Activated CD4-positive, CD25-positive, alpha-beta regulatory T cell treated with anti-CD3 and anti-CD28 coated beads, Interleukin-2, amount 50 U/mL, for 72 hours (primary cell): ENCODE measurements around the gene CHST15.

ENCODE experiments used
- DNase-seq: peaks from one replicate; pipeline ENCODE4 v3.0.0; 2021

The CHST15 gene

DNA sequence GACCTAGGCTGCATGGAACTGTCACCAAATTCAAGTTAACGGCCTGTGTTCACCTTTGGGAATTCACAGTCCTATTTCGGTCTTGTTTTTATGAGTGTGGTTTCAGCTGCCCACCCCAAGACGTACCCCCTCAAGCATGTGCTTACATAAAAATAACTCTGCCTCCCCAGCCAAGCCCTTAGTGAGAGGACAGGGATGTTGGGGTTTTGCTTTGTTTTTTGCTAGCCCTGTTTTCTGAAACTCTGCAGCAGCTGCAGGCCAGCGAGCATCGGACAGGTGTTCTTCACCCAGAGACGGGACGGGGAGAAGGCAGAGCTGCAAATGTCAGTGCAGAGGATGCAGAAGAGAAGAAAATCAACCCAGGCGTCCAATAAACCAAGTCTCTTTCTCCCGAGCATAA, 13.5 kb downstream of the CHST15 start:
- DNase-seq: no peak

DNA sequence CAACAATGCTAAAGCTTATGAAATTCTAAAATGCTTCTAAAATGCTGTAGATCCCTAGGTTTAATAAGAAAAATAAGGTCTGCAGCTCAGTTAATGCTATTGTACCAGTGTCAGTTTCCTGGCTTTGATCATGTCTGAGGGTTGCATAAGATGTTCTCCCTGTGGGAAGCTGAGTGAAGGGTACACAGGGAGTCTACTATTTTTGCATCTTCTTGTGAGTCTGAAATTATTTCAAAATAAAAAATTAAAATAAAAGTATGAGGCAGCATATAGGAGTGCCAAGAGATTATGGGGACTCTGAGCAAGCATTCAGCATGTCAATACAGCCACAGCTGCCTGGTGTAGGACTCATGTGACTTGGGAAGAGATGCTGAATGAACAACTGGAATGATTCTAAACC, 14.7 kb downstream of the CHST15 start:
- DNase-seq: no peak

DNA sequence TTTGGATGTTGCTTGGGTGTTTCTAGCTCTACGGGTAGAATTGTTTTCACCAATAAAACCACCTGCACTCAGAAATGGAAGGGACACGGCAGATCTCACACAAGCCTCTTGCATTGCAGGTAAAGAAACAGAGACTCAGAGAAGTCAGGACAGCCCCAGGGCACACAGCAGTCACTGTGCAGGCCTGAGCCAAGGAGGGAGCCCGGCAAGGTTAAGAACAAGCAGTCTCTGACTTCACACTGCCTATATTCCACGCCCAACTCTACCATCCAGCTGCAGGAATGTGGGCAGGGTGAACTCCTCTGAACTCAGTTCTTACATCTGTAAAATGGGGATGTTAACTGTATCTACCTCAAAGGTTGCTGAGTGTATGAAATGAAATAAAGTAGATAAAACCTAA, 15.4 kb downstream of the CHST15 start:
- no peak for DNase-seq

DNA sequence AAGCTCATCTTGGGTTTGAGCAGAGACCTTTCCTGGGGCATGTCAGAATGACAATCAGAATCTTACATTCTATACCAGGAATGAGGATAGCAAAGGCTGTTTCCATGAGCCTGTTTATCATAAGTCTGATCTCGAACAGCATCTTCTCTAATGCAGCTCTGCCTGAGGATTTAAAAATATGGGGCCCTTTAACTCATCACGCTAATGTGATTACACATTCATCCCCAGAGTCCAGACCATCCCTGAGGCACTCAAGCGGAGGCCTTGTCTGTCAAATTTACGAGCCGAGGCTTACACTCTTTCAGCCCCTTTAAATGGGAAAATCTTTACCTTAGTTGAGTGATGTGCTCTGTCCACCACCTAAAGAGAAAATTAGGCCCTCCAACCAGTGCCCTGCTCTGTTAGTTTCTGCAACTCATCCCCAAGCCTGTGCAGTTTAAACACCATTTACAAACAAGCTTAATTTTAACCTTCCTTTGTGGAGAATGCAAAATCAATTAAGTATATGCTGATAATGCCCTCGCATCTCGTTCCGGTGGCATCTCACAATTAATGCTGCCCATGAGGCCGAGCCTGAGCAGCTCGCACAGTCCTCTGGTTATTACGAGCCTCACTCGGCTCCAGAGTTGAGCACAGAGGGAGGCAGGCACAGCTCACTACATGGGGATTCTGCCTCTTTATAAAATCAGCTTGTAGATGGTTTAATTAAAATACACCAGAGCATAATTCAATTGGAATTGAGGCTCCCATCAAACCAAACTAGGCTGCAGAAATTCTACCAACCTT, 16.0 kb downstream of the CHST15 start:
- no peak for DNase-seq

DNA sequence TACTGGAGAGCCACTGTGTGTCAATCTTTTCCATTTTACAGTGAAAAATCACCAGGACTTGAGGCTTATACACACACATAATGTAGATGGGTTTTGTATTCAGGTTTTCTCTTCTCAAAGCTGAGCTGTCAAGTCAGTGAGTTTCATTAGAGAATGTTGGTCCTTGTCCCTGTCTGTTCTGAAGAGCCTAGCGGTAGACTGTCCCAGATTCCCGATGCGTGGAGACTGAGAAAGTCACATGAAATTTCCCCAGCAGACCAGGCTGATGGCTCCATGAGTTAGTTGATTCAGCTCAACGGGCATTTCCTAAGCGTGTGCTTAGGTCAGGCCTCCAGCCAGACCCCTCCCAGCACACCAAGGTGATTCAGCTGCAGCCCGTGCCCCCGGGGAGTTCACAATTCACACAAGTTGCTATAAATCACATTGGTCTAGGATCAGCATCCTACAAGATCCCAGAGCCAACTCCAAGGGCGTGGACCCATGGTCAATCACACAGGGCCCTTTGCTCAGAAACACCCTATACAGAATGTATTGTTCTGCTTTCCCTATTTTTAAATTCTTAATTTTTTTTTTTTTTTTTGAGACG, 17.2 kb downstream of the CHST15 start:
- DNase-seq: no peak

DNA sequence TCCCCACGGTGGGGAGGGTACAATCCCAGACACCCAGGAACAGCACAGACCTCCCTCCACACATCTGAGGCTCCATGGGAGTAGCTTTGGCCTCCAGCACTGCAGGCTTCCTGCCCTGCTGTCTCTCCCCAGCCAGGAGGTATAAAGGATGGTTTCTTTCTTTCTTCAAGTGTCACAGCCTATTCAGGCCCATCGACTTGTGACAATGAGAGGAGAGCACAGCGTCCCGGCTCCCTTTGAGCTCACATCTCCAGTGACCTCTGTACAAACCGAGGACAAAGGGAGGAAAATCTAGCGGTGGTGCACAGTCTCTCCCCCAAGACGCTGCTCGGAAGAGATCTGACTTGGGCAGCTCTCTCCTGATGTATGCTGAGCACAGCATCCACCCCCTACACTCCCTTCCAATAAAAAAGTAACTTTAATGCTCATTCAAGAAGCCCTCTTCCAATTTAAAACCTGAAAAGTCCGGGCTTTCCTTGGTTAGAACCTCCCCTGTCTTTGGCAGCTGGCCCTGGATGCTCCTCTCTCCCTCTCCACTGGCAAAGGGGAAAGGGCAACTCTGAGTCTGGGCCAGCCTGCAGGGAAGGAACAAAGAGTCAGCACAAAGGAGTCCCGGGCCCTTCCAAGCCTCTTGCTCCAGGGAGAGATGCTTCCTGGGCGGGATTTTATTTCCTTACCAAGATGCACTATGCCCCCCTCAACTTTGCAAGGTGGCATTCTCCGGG, 18.0 kb downstream of the CHST15 start:
- no peak for DNase-seq

DNA sequence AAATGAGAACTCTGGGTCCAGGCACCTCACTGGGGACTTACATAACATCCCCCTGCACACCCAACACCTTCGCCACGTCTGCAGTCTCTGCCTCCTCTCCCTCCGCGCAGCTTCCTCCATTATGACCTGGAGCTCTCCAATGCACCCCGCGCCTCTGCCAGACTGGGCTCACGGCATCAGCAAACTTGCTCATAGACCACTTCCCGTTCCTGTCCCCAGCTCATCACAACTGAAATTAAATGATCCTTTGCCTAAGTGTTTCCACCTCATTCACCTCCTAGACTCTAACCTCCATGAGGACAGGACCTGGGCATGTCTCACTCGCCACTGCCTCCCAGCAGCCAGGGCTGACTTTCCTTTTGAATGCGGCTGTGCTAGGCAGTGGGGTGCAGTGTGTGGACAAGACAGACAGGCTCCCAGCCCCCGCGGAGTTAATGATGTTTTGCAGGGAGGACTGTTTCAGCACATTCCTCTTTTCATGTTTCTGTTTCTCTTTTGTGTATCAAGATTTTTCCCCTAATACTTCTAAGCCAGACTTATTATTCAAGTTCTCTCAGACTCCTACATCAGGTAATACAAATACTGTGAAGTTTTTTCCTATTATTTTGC, 18.8 kb downstream of the CHST15 start:
- DNase-seq: no peak

DNA sequence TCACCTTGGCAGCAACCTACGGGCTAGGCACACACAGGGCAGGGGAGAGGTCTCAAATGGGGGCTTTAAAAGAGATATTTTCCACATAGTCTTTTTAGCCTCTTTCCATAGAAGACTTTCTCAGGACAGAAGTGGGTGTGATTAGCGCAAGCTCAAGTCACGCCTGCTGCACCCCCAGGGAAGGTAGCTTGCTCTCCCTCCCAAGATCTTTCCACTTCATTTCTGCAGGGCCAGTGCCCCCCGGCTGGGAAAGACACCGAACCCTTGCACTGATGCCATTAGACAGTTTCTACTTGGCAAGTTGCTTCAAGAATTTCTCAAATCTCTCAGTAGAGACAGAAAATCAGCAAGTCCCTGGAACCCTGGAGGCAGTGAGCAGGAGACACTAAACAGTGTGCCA, 19.4 kb downstream of the CHST15 start:
- DNase-seq: no peak

DNA sequence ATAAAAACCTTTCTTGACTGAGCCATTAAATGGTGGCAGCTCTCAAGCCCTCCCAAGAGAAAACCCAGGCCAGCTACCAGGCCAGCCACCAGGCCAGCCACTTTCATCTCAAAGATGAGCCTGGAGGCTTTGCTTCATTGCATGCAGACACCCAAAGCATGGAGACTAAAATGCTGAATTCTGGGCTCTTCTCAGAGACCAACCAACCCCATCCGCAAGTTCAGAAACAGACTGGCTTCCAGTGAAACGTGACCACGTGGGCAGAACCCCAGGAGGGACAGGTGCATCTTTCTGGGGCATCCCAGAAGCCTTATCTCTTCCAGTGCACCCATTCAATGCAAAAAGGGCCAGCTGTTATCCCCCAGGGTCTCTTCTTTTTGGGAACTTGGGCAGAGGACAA, 20.9 kb downstream of the CHST15 start:
- no peak for DNase-seq

DNA sequence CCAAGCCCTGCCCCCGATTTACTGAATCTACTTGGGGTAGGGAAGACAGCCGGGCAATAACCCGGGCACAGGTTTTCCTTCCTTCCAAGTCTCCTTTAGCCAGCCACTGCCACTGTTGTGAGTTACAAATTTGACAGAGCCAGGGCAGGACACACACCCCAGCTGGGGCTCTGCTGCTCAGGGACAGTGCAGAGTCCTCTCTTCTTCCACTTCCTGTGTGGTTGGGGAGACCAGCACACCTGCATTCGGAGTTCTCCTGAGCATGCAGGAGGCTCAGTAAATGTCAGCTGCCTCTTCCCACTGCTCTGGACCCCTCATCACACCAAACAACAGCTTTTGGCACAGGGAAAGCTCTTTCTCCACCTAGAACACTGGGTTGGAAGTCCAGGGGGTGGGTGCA, 21.3 kb downstream of the CHST15 start:
- no peak for DNase-seq

DNA sequence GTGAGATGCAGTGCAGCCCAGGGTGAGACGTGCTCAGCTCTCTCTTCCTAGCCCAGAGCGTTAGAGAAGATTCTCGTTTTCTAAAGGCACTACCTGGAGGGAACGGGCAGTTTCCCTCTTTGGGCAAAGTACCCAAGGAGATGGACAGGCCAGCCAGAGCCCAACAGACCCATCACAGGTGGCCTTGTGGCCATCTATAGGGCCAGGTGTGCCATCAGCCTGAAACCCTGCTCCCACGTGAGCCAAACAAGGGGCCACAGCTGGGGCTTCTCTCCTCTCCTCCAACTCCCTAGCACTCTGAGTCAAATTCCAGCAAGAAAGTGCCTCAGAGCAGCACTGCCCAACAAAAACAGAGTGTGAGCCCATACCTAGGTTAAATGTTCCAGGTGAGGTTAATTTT, 22.3 kb downstream of the CHST15 start:
- no peak for DNase-seq

DNA sequence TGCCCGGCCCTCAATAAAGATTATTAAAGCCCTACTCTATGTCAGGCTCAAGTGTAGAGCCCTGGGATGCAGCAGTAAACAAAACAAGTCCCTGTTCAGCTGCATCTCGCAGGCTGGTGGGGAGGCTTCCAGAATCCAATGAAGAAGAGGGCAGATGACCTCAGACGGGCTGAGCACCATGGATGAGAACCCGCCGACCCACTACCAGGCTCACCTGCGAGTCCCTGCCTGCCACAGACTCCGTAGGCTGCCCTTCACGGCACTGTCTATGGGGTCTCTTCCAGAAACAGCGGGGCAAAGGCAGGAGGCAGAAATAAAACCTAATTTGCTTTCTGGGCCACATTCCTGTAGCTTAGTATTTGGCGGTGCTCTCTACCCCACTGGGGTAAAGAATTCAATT, 22.7 kb downstream of the CHST15 start:
- no peak for DNase-seq

DNA sequence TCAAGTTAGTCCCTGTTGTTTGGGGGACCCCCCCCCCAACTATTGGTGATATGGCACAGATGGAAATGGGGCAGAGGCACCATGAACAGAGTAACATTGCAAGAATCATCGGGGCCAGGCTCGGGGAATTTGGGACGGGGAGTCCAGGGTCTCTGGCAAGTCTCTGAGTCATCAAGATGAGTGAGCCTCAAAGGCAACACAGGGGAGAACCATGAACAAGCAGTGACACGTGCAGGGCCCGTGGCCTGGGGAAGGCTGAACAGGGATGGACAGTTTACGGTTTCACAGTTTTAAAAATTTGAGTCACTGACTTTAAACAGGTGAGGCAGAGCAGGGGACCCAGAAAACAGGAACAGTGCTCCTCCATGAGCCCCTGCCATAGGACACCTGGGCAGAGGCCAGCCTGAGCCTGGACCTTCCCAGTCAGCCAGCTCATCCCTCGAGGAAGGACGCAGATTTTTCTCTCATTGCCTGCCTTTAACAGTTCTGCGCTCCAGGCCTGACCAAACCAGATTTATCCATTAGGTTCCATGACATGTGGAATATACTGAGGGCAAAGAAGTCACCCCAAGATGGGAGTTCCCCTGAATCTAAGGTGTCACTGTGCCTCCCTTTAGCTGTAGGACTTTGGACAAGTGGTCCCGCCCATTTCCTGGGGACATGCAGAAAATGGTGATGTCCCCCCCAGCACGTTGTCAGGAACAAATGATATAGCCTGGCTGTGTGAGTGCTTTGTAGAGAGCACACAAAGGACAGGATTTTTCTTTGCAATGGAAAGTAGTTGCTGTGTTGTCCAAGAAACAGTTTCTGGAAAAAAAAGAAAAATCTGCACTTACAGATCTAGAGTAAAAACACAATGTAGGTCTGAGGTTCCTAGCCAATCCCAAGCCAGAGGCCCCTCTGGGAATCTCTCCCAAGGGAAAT, 23.8 kb downstream of the CHST15 start:
- DNase-seq: no peak

DNA sequence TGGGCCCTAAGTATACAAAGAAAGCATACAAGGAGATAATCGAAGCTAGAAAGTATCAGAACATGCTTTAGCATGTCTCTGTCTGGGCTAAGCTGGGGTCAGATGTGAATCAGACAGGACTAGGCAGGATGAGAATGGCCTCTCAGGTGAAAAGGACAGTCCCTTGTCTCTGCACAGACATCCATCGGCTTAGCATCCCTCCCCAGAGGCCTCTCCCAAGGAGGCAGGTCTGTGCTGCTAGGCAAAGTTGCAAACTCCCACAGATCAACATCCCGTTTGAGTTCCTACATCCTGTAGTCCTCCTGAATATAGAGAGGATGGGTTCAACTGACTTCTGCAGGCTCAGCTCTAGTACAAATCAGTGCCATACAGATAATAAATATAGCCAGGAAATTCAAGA, 24.5 kb downstream of the CHST15 start:
- no peak for DNase-seq

DNA sequence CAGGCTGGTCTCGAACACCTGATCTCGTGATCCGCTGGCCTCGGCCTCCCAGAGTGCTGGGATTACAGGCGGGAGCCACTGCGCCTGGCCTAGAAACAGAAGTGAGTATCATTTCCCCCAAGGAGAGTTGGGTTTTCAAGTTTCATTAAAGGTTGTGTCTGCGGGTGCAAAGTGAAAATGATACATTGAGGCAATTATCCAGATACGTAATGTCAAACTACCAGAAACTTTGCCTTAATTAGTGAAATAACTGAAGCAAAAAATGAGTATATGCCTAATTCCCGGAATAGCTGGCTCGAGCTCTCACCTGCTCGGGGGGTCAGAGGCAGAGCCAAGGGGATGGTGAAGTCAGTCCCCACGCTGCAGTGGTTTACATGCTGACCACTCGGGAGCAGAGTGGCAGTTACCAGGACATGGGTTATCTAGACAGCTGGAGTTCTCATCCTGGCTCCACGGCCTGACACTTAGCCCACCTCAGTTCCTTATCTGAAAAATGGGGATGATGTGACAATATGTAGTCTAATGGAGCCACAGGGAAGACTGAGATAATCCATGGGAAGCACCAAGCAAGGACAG, 25.5 kb downstream of the CHST15 start:
- no peak for DNase-seq

DNA sequence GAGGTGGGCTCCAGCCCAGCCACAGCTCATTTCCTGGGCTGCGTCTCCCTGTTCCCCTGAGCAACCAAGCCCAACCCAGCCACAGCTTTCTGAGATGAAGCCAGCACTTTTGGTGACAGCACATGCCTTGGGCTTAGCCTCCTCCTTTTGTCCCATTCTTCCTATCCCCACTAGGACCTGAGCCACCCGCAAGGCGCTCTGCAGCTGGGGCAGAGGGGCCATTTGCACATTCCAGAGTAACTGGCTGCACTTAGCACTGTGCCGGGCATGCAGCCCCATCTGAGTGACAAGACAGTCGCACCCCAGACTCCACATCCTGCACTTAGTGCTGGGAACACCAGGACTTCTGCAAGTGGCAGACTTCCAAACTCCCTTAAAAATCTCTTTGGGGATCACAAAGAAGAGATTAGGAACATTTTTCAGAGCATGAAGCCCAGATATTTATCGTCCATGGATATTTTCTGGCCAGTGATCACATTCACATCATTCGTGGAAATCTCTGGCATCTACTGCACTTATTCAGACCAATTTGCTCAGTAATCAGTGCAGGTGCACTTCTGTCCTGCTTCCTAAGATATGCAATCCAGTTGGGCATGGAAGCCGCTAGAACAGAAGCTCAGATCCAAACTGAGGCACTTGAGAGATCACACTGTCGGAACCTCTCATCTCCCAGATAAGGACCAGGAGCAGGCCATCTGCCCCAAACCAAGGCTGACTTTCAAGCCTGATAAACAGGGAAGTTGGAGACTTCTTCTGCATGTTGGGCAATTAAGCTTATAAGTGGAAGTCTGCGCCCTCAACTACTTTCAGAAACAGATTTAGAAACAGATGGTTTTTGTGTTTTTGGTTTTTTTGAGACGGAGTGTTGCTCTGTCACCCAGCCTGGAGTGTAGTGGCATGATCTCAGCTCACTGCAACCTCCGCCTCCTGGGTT, 26.4 kb downstream of the CHST15 start:
- DNase-seq: no peak

DNA sequence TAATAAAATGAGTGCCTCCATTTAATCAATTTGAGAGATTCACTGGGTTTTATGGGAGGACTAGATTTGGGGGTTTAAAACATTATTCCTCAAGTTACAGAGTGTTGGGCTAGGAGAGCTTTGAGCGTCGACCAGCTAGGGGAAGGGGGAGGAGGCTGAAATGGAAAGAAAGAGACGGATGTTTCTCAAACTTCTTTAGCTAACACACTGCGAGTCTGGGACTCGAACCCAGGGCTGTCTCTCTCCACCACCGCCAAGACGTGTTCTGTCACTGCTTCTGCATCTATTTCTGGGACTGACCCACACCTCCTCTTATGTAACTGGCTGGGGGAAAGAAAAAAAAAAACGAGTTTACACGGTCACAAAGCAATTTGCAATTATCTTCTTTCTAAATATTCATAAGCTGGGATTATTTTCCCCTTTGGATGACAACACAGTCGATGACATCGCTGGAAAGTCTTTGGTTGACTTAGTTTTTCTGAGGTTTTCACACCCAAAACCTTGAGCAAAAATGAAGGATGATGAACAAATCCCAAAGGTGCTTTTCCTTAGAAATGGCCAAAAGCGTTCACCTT, 27.2 kb downstream of the CHST15 start:
- DNase-seq: no peak

DNA sequence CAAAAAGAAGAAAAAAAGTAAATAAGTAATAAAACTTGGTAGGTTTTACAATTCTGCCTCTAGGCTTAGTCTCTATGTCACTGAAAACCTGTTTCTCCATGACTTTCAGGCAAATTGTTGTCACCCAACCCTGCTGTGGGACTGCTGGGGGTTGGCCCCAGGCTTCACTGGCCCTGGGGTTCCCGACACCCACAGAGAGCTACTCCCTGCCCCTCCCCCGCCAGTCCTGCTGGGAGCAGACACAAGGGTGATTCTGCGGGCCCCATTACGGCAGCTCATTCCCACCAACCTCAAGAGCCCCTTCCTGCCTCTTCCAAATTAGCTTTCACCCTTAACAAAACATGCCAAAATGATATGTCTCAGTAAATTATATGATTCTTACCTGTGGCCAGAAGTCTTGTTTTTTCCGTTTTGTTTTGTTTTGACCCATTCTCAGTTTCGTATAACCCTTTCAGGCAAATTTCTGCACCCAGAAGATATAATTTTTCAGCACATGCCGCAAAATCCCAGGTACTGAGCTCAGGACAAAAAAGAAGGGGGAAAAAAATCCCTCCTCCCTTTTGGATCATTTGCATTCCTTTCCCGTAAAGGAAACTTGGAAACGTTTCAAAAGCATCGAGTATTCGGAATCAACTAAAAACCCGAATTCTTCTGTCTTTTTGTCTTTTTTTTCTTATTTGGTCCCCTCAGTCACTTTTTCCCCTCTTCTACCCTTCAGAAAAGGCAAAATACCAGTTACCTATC, 27.8 kb downstream of the CHST15 start:
- no peak for DNase-seq

DNA sequence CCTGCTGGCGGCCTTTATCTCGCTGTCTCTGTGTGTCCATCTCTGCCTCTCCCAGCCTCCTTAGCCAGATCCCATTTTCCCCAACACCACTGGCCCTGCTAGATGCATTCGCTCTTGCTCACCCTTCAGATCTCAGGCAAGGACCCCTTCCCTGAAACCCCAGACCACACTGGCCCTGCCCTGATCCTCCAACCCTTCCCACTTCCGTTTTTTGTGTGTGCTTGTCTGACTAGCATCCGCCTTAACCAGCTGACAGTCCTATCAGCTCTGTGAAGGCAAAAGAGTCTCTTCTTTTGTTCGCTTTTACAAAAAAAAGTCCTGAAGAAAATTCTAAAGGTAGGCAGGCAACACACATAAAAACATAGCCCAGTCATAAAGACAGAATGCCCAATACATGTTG, 28.7 kb downstream of the CHST15 start:
- DNase-seq: no peak
